Uterus (tissue), 4 donors: ENCODE results near the gene DSG3. TPM values are rescaled to one million over a fixed set of nuclear protein-coding genes. Genes with fewer than 3 reads are reported as not detected.
A peak's percentile ranks its signal among the peaks of the same experiment; 100 is the strongest.
"Not testable (repeated sequence)": the region's sequence is repeated elsewhere in the genome, so short reads cannot be mapped to it uniquely, and the experiment has no call there.

Experiments used
- DNase-seq, 2 donors: peaks; one replicate each; pipeline ENCODE4 v3.0.0-alpha.2; 2019 to 2020
- H3K27ac ChIP-seq, 2 donors: fragments of 200-600 bp; sonication (generic); 1 replicate in 1 of 2; 2 replicates in 1 of 2; pipeline ENCODE4 v1.5.1; 2016 to 2018
- H3K27me3 ChIP-seq, 2 donors: fragments of 200-600 bp; sonication (generic); one replicate each; pipeline ENCODE4 v1.5.1; 2018 to 2019; ENCODE audit warnings: control low read depth in 1 of 2
- H3K36me3 ChIP-seq, 2 donors: fragments of 200-600 bp; sonication (generic); one replicate each; pipeline ENCODE4 v1.5.1; 2019; ENCODE audit warnings: control low read depth in 1 of 2
- H3K4me1 ChIP-seq, 2 donors: fragments of 200-600 bp; sonication (generic); one replicate each; pipeline ENCODE4 v1.5.1; 2018 to 2019; ENCODE audit warnings: control low read depth in 1 of 2
- H3K4me3 ChIP-seq, 2 donors: fragments of 200-600 bp; sonication (generic); 1 replicate in 1 of 2; 2 replicates in 1 of 2; pipeline ENCODE4 v1.5.1; 2018 to 2019; ENCODE audit warnings: mild to moderate bottlenecking in 1 of 2
- H3K9me3 ChIP-seq, 2 donors: fragments of 200-600 bp; sonication (generic); one replicate each; pipeline ENCODE4 v1.5.1; 2019; ENCODE audit warnings: control low read depth in 1 of 2
- POLR2A ChIP-seq, 2 donors: fragments of 450-650 bp; IDR thresholded peaks; one replicate each; pipeline ENCODE4 v1.6.1; 2016; ENCODE audit warnings: antibody characterized with exemption in 2 of 2, mild to moderate bottlenecking in 1 of 2, moderate library complexity in 1 of 2
- intact Hi-C: fragments of 100-400 bp; cut with DNase I; formaldehyde crosslinking; loops from one replicate; pipeline ENCODE4 v1.15.1; 2023; ENCODE audit warnings: low total_unique reads
- total RNA-seq, 4 donors: library from RNA; depleted of rRNA in 3 of 4; stranded (reverse); fragments of >200 nt in 3 of 4; gene quantifications; one replicate each; pipeline versions ENCODE4 v1.1.0 to v1.2.4, GENCODE V29; 2014 to 2023
- TF ChIP-seq, protein P1 (sequence below), 4 experiments: fragments of 200-600 bp in 2 of 4; fragments of 450-650 bp in 2 of 4; sonication (generic) in 2 of 4; IDR thresholded peaks; one replicate each; pipeline ENCODE4 v1.5.1; 2016 to 2019; ENCODE audit warnings: antibody characterized with exemption in 4 of 4, mild to moderate bottlenecking in 2 of 4, moderate library complexity in 1 of 4
- donor health status: DM: yes; HTN: yes; CAD: no.

DSG3 gene
- total RNA-seq, 4 donors from 2014 or later: 0.07 to 0.12 TPM; not detected in 2

DNA sequence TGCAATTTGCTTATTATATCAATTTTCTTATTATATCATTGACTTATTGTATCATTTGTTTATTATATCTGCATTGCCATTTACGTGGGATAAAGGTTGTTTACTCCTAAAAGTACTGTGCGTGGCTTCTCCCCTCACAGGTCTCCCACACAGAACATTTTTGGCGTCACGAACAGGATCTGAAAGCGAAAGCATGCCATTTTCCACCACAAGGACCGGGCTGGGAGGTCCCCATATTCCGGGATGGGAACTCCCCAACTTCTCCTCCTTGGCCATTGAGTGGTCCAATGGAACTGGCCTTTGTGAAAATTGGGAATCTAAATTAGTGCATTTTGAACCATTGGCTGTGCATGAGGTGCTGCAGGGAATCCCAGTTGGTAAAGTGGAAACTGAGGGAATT, 45.6 kb downstream of the DSG3 start:
- no peak for TF ChIP-seq POLR2A (IDR thresholded peaks at IDR 0.05)
- TF ChIP-seq, protein P1, sequence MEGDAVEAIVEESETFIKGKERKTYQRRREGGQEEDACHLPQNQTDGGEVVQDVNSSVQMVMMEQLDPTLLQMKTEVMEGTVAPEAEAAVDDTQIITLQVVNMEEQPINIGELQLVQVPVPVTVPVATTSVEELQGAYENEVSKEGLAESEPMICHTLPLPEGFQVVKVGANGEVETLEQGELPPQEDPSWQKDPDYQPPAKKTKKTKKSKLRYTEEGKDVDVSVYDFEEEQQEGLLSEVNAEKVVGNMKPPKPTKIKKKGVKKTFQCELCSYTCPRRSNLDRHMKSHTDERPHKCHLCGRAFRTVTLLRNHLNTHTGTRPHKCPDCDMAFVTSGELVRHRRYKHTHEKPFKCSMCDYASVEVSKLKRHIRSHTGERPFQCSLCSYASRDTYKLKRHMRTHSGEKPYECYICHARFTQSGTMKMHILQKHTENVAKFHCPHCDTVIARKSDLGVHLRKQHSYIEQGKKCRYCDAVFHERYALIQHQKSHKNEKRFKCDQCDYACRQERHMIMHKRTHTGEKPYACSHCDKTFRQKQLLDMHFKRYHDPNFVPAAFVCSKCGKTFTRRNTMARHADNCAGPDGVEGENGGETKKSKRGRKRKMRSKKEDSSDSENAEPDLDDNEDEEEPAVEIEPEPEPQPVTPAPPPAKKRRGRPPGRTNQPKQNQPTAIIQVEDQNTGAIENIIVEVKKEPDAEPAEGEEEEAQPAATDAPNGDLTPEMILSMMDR (IDR thresholded peaks at IDR 0.05): no peak
- intact Hi-C loops: no loop called here

GRCh38 chr18:31493941-31494340, 46.4 kb downstream of the DSG3 start:
- Histone ChIP-seq H3K4me1 (no peaks in the 10 kb centered on the region), H3K36me3 (no peaks in the 10 kb centered on the region)
- intact Hi-C loops: no loop called here

More for the DNA sequence above, 45.6 kb downstream of the DSG3 start:
- DNase-seq: no peak
- Histone ChIP-seq H3K4me1 (no peaks in the 10 kb centered on the region), H3K27me3 (no peaks in the 10 kb centered on the region), H3K36me3 (no peaks in the 10 kb centered on the region), H3K27ac (no peak overlapping the region), H3K9me3 (no peaks in the 10 kb centered on the region), H3K4me3 (no peak overlapping the region)

DNA sequence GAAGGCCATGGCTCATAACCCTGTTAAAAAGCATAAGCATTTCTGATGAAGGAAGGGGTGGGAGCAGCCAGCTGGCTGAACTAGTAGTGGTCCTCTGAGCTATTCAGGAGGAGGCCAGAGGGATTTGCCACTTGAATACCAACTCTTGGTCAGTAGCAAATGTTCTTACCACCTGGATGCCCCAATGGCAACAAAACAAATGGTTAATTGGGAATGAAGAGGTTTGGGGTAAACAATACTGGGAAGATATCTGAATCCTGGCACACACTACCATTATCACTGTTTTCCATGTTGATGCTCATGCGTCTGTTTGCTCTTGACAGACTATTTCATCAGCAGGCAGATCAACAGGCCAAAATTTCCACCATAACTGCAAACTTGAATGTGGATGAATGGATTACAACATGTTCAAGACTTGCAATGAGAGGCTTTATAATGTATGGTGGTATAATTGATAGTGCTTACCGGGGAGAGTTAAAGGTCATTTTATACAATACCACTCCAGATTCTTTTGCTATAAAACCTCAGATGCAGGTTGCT, 47.2 kb downstream of the DSG3 start:
- intact Hi-C loops, H3K27me3 ChIP-seq: not testable (repeated sequence)

More at GRCh38 chr18:31493941-31494340, 46.4 kb downstream of the DSG3 start:
- TF ChIP-seq, protein P1 (IDR thresholded peaks at IDR 0.05): no peak
- Histone ChIP-seq H3K27ac (no peak overlapping the region), H3K4me3 (no peak overlapping the region), H3K9me3 (no peaks in the 10 kb centered on the region), H3K27me3 (no peaks in the 10 kb centered on the region)
- no peak for DNase-seq

DNA sequence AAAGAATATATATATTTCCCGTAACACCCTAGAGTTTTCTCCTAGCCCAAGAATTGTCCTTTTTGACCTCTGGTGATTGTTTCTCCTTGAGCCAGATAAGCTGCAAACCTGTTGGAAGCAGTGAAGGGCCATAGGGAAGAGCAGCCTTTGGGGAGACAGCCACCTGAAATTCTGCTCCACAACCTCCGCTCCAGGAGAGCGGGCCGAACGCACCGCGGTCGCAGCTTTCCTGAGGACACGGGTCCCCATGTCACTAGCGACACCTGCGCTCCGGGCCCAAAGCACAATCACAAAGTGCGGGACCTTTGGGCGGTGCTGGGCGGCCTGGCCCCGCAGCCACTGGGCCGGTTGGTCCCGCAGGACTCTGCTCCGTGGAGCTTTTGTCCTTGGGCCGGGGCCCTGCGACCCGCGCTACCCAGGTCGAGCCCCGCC, 49.9 kb downstream of the DSG3 start:
- intact Hi-C loops: no loop called here
- no peak for TF ChIP-seq POLR2A (IDR thresholded peaks at IDR 0.05)
- TF ChIP-seq, protein P1 (IDR thresholded peaks at IDR 0.05): no peak
- Histone ChIP-seq H3K27ac (peak overlapping the region in 1 of 2 donors; percentile 48), H3K36me3 (no peaks in the 10 kb centered on the region), H3K4me1 (no peaks in the 10 kb centered on the region), H3K9me3 (no peaks in the 10 kb centered on the region), H3K27me3 (no peaks in the 10 kb centered on the region), H3K4me3 (peak overlapping the region; percentile 36 to 52)
- no peak for DNase-seq

More for the DNA sequence above, 47.2 kb downstream of the DSG3 start:
- H3K4me3 ChIP-seq, H3K4me1 ChIP-seq, H3K9me3 ChIP-seq, DNase-seq, H3K27ac ChIP-seq, H3K36me3 ChIP-seq: not testable (repeated sequence)

DNA sequence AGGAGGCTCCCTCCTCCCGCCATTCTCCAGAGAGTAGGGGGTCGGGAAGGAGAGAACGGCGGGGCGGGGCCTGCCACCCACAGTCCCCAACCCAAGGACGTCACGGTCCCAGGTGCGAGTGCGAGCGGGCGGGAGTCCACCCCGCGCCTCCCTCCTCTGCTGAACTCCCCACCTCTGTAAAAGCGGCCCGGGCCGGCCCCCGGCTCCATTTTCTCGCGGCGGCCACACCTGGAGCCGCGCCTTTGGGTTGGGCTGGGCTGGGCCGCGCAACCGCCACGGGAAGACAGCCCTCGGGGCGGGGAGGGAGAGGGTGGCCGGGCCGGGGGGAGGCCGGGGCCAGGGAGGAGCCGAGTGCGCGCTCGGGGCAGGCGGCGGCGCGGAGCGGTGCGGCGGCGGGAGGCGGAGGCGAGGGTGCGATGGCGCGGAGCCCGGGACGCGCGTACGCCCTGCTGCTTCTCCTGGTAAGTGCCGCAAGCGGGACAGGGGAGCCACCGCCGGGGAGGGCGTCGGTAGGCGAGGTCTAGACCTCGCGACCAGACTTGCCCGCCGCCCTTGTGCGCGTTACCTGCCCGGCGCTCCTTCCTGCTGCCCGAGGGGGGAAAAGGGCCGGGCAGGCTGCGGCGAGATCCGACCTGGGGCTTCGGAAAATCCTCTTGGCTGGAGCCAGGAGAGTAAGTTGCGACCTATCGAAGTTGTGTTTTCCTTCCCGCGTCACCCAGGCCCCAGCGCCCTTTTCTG, 50.5 kb downstream of the DSG3 start, which contains the start of gene DSG2:
Gene DSG2 (plus strand): TSS at position 342 of the 738 bp plus-strand sequence. CDS start 75 bp downstream, at position 417.
- H3K27me3 ChIP-seq: no peaks in the 10 kb centered on the region
- no peaks in the 10 kb centered on the region for H3K9me3 ChIP-seq
- TF ChIP-seq POLR2A (IDR thresholded peaks at IDR 0.05): peak in 1 of 2 donors; percentile 37
- TF ChIP-seq, protein P1 (IDR thresholded peaks at IDR 0.05): peak in 1 of 4 experiments; percentile 2
- peak; percentile 27 to 37 for DNase-seq
- peak within 1 kb of the TSS; percentile 36 to 52 for H3K4me3 ChIP-seq
- peak within 1 kb of the TSS in 1 of 2 donors; percentile 48 for H3K27ac ChIP-seq
- intact Hi-C loops: no loop called here
- H3K4me1 ChIP-seq: no peaks in the 10 kb centered on the region
- H3K36me3 ChIP-seq: no peaks in the 10 kb centered on the region
